H1 (cell line): ENCODE measurements around the gene POLR1C. TPM values are rescaled to one million over a fixed set of nuclear protein-coding genes. Genes with fewer than 3 reads are reported as not detected.

Experiments used
- CTCF ChIA-PET: fragments of 300-600 bp; sonication (Branson Sonifier 250); formaldehyde crosslinking; loops from one replicate; lab custom pipeline; 2021; ENCODE audit not compliant: partially characterized antibody; lab: Charles Lee
- POLR2A ChIA-PET: fragments of 300-600 bp; sonication (Branson Sonifier 250); formaldehyde crosslinking; loops from one replicate; lab custom pipeline; 2021; ENCODE audit warnings: inconsistent platforms; ENCODE audit not compliant: partially characterized antibody; lab: Charles Lee
- DNase-seq, 2 experiments: peaks; one replicate each; pipeline versions ENCODE4 v3.0.0 to v3.0.0-alpha.2; 2010 to 2022; ENCODE audit warnings: low spot score in 2 of 2, low read depth in 1 of 2, mixed read lengths in 1 of 2
- FAIRE-seq: peaks from 2 replicates; lab custom pipeline; 2011; peaks lifted over from hg19 to GRCh38; lab: Jason Lieb, UNC
- H2AFZ ChIP-seq: 2 replicates; pipeline ENCODE4 v1.8.1; 2012; ENCODE audit warnings: low read length, inconsistent platforms
- H2AK5ac ChIP-seq: 2 replicates; pipeline ENCODE4 v1.6.1; 2013; ENCODE audit warnings: low read depth, low read length
- H2BK120ac ChIP-seq: replicated peaks from 2 replicates; pipeline ENCODE3; 2013; ENCODE audit warnings: low read depth, low read length, inconsistent platforms
- H2BK12ac ChIP-seq: 2 replicates; pipeline ENCODE4 v1.6.1; 2013; ENCODE audit warnings: low read depth, low read length
- H2BK15ac ChIP-seq: 2 replicates; pipeline ENCODE4 v1.6.1; 2013; ENCODE audit warnings: low read length
- H2BK20ac ChIP-seq: 2 replicates; pipeline ENCODE4 v1.6.1; 2013; ENCODE audit warnings: low read length
- H2BK5ac ChIP-seq: 2 replicates; pipeline ENCODE4 v1.6.1; 2013; ENCODE audit warnings: low read depth, low read length
- H3K14ac ChIP-seq: 2 replicates; pipeline ENCODE4 v1.6.1; 2013; ENCODE audit warnings: inconsistent platforms; ENCODE audit not compliant: insufficient read length
- H3K18ac ChIP-seq: 2 replicates; pipeline ENCODE4 v1.6.1; 2013; ENCODE audit warnings: low read length; ENCODE audit errors: extremely low read depth
- H3K23ac ChIP-seq: 2 replicates; pipeline ENCODE4 v1.6.1; 2013; ENCODE audit warnings: inconsistent platforms; ENCODE audit not compliant: insufficient read length
- H3K23me2 ChIP-seq: 2 replicates; pipeline ENCODE4 v1.6.1; 2013; ENCODE audit warnings: low read depth, low read length
- H3K27ac ChIP-seq: 2 replicates; pipeline ENCODE4 v1.6.1; 2011; ENCODE audit warnings: low read depth, low read length, inconsistent platforms
- H3K27me3 ChIP-seq, 4 experiments: replicated peaks in 1 of 4; 1 replicate in 1 of 4; 2 replicates in 3 of 4; pipeline versions ENCODE4 v1.6.1 to v1.8.1; 2011 to 2013; ENCODE audit warnings: low read length in 3 of 4, mild to moderate bottlenecking in 3 of 4, inconsistent platforms in 2 of 4, mixed read lengths in 2 of 4, moderate library complexity in 1 of 4; ENCODE audit not compliant: control insufficient read depth in 3 of 4, insufficient read depth in 3 of 4; ENCODE audit errors: extremely low read depth in 1 of 4
- H3K36me3 ChIP-seq, 4 experiments: 2 replicates each; pipeline versions ENCODE4 v1.6.1 to v1.8.1; 2011 to 2013; ENCODE audit warnings: mild to moderate bottlenecking in 4 of 4, low read length in 3 of 4, moderate library complexity in 2 of 4, control low read depth in 1 of 4, inconsistent platforms in 1 of 4; ENCODE audit not compliant: insufficient read depth in 4 of 4, control insufficient read depth in 2 of 4
- H3K4ac ChIP-seq: replicated peaks from 2 replicates; pipeline ENCODE3; 2013; ENCODE audit warnings: low read length, low read depth, mixed read lengths, inconsistent platforms; ENCODE audit not compliant: insufficient read length
- H3K4me1 ChIP-seq, 4 experiments: replicated peaks in 1 of 4; 1 replicate in 1 of 4; 2 replicates in 3 of 4; pipeline versions ENCODE4 v1.6.1 to v1.8.1; 2011 to 2013; ENCODE audit warnings: low read length in 3 of 4, inconsistent platforms in 2 of 4, mixed read lengths in 1 of 4; ENCODE audit not compliant: insufficient read depth in 4 of 4, control insufficient read depth in 3 of 4
- H3K4me2 ChIP-seq, 2 experiments: 2 replicates each; pipeline versions ENCODE4 v1.6.1 to v1.8.1; 2011 to 2013; ENCODE audit warnings: low read depth in 2 of 2, low read length in 2 of 2, control low read depth in 1 of 2, inconsistent platforms in 1 of 2, mild to moderate bottlenecking in 1 of 2; ENCODE audit not compliant: insufficient read depth in 1 of 2
- H3K4me3 ChIP-seq, 4 experiments: fragments of 200-600, 300-600 bp in 1 of 4; sonication (generic), shearing (Covaris generic), sonication (Bioruptor Twin) in 1 of 4; 2 replicates each; pipeline versions ENCODE4 v1.5.1 to v1.8.1; 2011 to 2016; ENCODE audit warnings: low read length in 4 of 4, low read depth in 3 of 4, control low read depth in 2 of 4, inconsistent platforms in 2 of 4, mild to moderate bottlenecking in 2 of 4, mixed read lengths in 1 of 4, moderate library complexity in 1 of 4; ENCODE audit not compliant: insufficient read depth in 2 of 4; ENCODE audit errors: extremely low read depth in 1 of 4
- H3K56ac ChIP-seq: replicated peaks from 2 replicates; pipeline ENCODE3; 2013; ENCODE audit warnings: low read depth, mild to moderate bottlenecking, mixed read lengths, low read length, inconsistent platforms; ENCODE audit not compliant: insufficient read length
- H3K79me1 ChIP-seq: 2 replicates; pipeline ENCODE4 v1.6.1; 2013; ENCODE audit warnings: low read depth, low read length, control low read depth
- H3K79me2 ChIP-seq, 2 experiments: 2 replicates each; pipeline versions ENCODE4 v1.6.1 to v1.8.1; 2012 to 2013; ENCODE audit warnings: low read length in 2 of 2, mild to moderate bottlenecking in 2 of 2, inconsistent platforms in 1 of 2; ENCODE audit not compliant: insufficient read depth in 2 of 2, control insufficient read depth in 1 of 2
- H3K9ac ChIP-seq, 4 experiments: replicated peaks in 1 of 4; 1 replicate in 1 of 4; 2 replicates in 3 of 4; pipeline versions ENCODE4 v1.6.1 to v1.8.1; 2011 to 2013; ENCODE audit warnings: low read depth in 3 of 4, low read length in 3 of 4, control low read depth in 2 of 4, mild to moderate bottlenecking in 2 of 4, moderate library complexity in 2 of 4, inconsistent platforms in 1 of 4; ENCODE audit errors: extremely low read depth in 1 of 4
- H3K9me3 ChIP-seq, 2 experiments: 2 replicates each; pipeline versions ENCODE4 v1.6.1 to v1.8.1; 2012 to 2013; ENCODE audit warnings: mild to moderate bottlenecking in 2 of 2, moderate library complexity in 2 of 2, control low read depth in 1 of 2, inconsistent platforms in 1 of 2, low read depth in 1 of 2, low read length in 1 of 2, mixed read lengths in 1 of 2; ENCODE audit not compliant: insufficient read depth in 2 of 2
- H4K20me1 ChIP-seq, 2 experiments: replicated peaks in 1 of 2; 2 replicates each; pipeline versions ENCODE3 to v1.8.1; 2011 to 2013; ENCODE audit warnings: inconsistent platforms in 2 of 2, low read length in 2 of 2, mild to moderate bottlenecking in 1 of 2; ENCODE audit not compliant: insufficient read depth in 2 of 2, control insufficient read depth in 1 of 2
- H4K5ac ChIP-seq: 2 replicates; pipeline ENCODE4 v1.6.1; 2013; ENCODE audit warnings: low read length, low read depth, mixed read lengths, inconsistent platforms; ENCODE audit not compliant: insufficient read length
- H4K8ac ChIP-seq: 2 replicates; pipeline ENCODE4 v1.8.0; 2013; ENCODE audit warnings: mild to moderate bottlenecking, moderate library complexity, low read length, inconsistent platforms; ENCODE audit not compliant: insufficient read depth; ENCODE audit errors: extremely low read depth
- H4K91ac ChIP-seq: replicated peaks from 2 replicates; pipeline ENCODE3; 2013; ENCODE audit warnings: low read length, mixed read lengths, inconsistent platforms; ENCODE audit not compliant: insufficient read length
- HDAC6 ChIP-seq: IDR thresholded peaks from one replicate; pipeline ENCODE4 v1.7.1; 2012; ENCODE audit warnings: low read depth, mild to moderate bottlenecking, inconsistent platforms, low read length, moderate library complexity
- RXRA ChIP-seq: IDR thresholded peaks from 2 replicates; pipeline ENCODE4 v1.6.1; 2011; ENCODE audit warnings: low read depth, mild to moderate bottlenecking, low read length, moderate library complexity; ENCODE audit not compliant: insufficient read depth
- SIRT6 ChIP-seq: IDR thresholded peaks from one replicate; pipeline ENCODE4 v1.7.1; 2012; ENCODE audit warnings: low read length, inconsistent platforms
- TAF1 ChIP-seq: IDR thresholded peaks from 2 replicates; pipeline ENCODE4 v1.6.1; 2011; ENCODE audit warnings: mild to moderate bottlenecking, low read depth, low read length
- WGBS, 2 experiments: shearing (Covaris generic) in 1 of 2; methylation state at CpG; one replicate each; pipeline versions ENCODE4 v1.1.6 to v1.1.7; 2013 to 2015; ENCODE audit warnings: low lambda C conversion rate in 2 of 2, mixed read lengths in 2 of 2, inconsistent platforms in 1 of 2, low coverage in 1 of 2, missing lambda C conversion rate in 1 of 2; ENCODE audit not compliant: insufficient replicate concordance in 2 of 2, insufficient coverage in 1 of 2, insufficient read length in 1 of 2; ENCODE audit errors: extremely low coverage in 1 of 2, missing lambda C conversion rate in 1 of 2; 5-methylcytosine and 5-hydroxymethylcytosine counted together
- polyA plus RNA-seq, 7 experiments: library from polyadenylated mRNA; depleted of rRNA in 3 of 7; stranded (reverse) in 5 of 7; unstranded in 2 of 7; fragments of >200 nt in 5 of 7; fragments of 200-250 nt in 2 of 7; gene quantifications; 1 replicate in 5 of 7; 2 replicates in 1 of 7; 4 replicates in 1 of 7; pipeline versions ENCODE4 v1.2.1 to v1.2.3, GENCODE V29; 2011 to 2013; ENCODE audit warnings: missing spikeins in 2 of 7, mixed read lengths in 2 of 7
- total RNA-seq: library from RNA; stranded (reverse); fragmentation: NEBNext Ultra II Directional; extraction: Animal tissue kit (Norgen Biotek cat#: 25700); gene quantifications from 2 replicates; pipeline ENCODE4 v1.2.1, GENCODE V29; 2021

The POLR1C gene
- total and polyA plus RNA-seq, 2 of the 8 experiments (the other 6 are each of a cell fraction or from before 2014, with no cell fraction given): 42.9 to 49.6 TPM

DNA sequence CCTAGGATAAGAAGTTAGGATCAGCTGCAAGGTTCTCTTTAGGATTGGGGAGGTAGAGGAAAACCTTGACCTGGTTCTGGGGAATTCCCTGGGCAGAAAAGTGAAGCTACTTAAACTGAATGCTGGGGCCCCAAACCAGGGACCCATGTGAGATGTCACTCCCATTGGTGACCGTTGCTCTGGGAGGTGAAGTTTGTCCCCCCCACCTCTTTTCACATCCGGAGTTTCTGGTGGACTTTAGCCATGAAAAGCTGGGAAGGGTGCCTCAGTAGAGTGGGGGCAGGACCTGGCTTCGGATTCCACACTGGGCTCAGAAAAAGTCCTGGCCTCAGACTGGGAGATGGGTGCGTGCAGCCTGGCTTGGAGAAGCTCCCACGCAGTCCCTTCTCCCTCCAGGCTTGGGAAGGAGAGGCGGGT lies 26.4 kb upstream of the POLR1C start:
- Histone ChIP-seq H2BK15ac (no peak overlapping the region), H2BK20ac (no peak overlapping the region), H4K20me1 (peaks cover 20 to 41% of the 10 kb centered on the region in 2 experiments), H3K4me3 (no peak overlapping the region), H3K27me3 (no peaks in the 10 kb centered on the region), H3K4ac (no peak overlapping the region), H4K91ac (no peak overlapping the region), H3K27ac (no peak overlapping the region), H3K23ac (no peak overlapping the region), H2AFZ (no peak overlapping the region), H3K14ac (no peak overlapping the region), H3K4me1 (peaks cover 3 to 14% (median 8%) of the 10 kb centered on the region in 4 experiments; a peak in 6 of 7 replicates), H3K4me2 (no peak overlapping the region), H4K8ac (no peak overlapping the region), H3K9me3 (no peaks in the 10 kb centered on the region), H3K23me2 (no peaks in the 10 kb centered on the region), H2BK12ac (no peak overlapping the region), H3K79me1 (peaks cover 28% of the 10 kb centered on the region), H3K79me2 (peaks cover 4 to 66% of the 10 kb centered on the region in 2 experiments), H3K56ac (no peak overlapping the region), H2AK5ac (no peak overlapping the region), H3K18ac (no peak overlapping the region), H2BK120ac (no peak overlapping the region), H3K9ac (no peak overlapping the region), H3K36me3 (0 out of 8 replicates have a peak, but pooled peaks cover 0 to 1% (median 0%) of the 10 kb centered on the region in 4 experiments), H2BK5ac (no peak overlapping the region), H4K5ac (no peak overlapping the region)
- TF ChIP-seq SIRT6 (no peak), TAF1 (no peak), RXRA (no peak), HDAC6 (no peak)
- DNase-seq (no peak), FAIRE-seq (no peak)
- POLR2A ChIA-PET: interaction anchor here (0.9 to 4.1 kb wide), 6 partner anchors 11 to 63 kb away, joined by 3 to 19 read pairs (median 6); partner anchors contain the start of genes ABCC10, LRRC73 and TJAP1
- WGBS, 2 experiments: 96% methylated on average over 6 of the region's 6 CpGs; no CpG with 5 or more reads in 1 of the 2 experiments
- CTCF ChIA-PET: interaction anchor here (24.2 to 32.9 kb wide), 3 partner anchors 7 to 34 kb away, joined by 495 to 536 read pairs (median 536); partner anchors contain the start of genes DLK2, LRRC73 and TJAP1
